Gastroesophageal sphincter (tissue), 4 donors: Measurements from ENCODE around the gene MMP25. TPM values are rescaled to one million over a fixed set of nuclear protein-coding genes. Genes with fewer than 3 reads are reported as not detected.

Experiments
- ATAC-seq: fragments of 150-250 bp; one replicate; pipeline ENCODE4 v1.9.1; 2016; ENCODE audit warnings: mild to moderate bottlenecking, moderate library complexity
- H3K27ac ChIP-seq, 4 donors: fragments of 200-600 bp; sonication (generic) in 3 of 4; 1 replicate in 3 of 4; 2 replicates in 1 of 4; pipeline ENCODE4 v1.5.1; 2016 to 2019
- H3K27me3 ChIP-seq: fragments of 200-600 bp; sonication (generic); one replicate; pipeline ENCODE4 v1.5.1; 2019
- H3K36me3 ChIP-seq, 2 donors: fragments of 200-600 bp; sonication (generic); one replicate each; pipeline ENCODE4 v1.5.1; 2019; ENCODE audit warnings: control low read depth in 1 of 2
- H3K4me1 ChIP-seq, 3 donors: fragments of 200-600 bp; sonication (generic); 1 replicate in 2 of 3; 2 replicates in 1 of 3; pipeline ENCODE4 v1.5.1; 2016 to 2019; ENCODE audit warnings: control low read depth in 2 of 3
- H3K4me3 ChIP-seq, 2 donors: fragments of 200-600 bp; sonication (generic); one replicate each; pipeline ENCODE4 v1.5.1; 2019; ENCODE audit warnings: mild to moderate bottlenecking in 1 of 2, moderate library complexity in 1 of 2
- H3K9me3 ChIP-seq, 3 donors: fragments of 200-600 bp; sonication (generic); one replicate each; pipeline ENCODE4 v1.5.1; 2017 to 2019; ENCODE audit warnings: control low read depth in 2 of 3
- EP300 ChIP-seq: sonication (generic); formaldehyde crosslinking; IDR thresholded peaks from one replicate; pipeline ENCODE4 v1.6.1; 2017; ENCODE audit warnings: antibody characterized with exemption, mild to moderate bottlenecking
- POLR2A ChIP-seq, 2 donors: fragments of 450-650 bp; IDR thresholded peaks; one replicate each; pipeline ENCODE4 v1.6.1; 2017; ENCODE audit warnings: antibody characterized with exemption in 2 of 2, mild to moderate bottlenecking in 2 of 2, moderate library complexity in 1 of 2
- POLR2AphosphoS5 ChIP-seq: sonication (generic); formaldehyde crosslinking; IDR thresholded peaks from one replicate; pipeline ENCODE4 v1.6.1; 2017; ENCODE audit warnings: antibody characterized with exemption
- WGBS, 2 donors: methylation state at CpG; one replicate each; pipeline ENCODE4 v1.1.5; 2018; ENCODE audit warnings: low coverage in 1 of 2; 5-methylcytosine and 5-hydroxymethylcytosine counted together
- total RNA-seq, 4 donors: library from RNA; depleted of rRNA; stranded (reverse); fragments of >200 nt; gene quantifications; one replicate each; pipeline ENCODE4 v1.1.0, GENCODE V29; 2016
- TF ChIP-seq, protein P1 (sequence below), 4 experiments: fragments of 200-600 bp in 2 of 4; fragments of 450-650 bp in 2 of 4; sonication (generic) in 1 of 4; IDR thresholded peaks; one replicate each; pipeline ENCODE4 v1.5.1; 2017 to 2019; ENCODE audit warnings: antibody characterized with exemption in 4 of 4, mild to moderate bottlenecking in 2 of 4, moderate library complexity in 2 of 4

MMP25 gene
- total RNA-seq, 4 donors from 2014 or later, result 1.6 to 2.6 TPM; not detected in 2

DNA sequence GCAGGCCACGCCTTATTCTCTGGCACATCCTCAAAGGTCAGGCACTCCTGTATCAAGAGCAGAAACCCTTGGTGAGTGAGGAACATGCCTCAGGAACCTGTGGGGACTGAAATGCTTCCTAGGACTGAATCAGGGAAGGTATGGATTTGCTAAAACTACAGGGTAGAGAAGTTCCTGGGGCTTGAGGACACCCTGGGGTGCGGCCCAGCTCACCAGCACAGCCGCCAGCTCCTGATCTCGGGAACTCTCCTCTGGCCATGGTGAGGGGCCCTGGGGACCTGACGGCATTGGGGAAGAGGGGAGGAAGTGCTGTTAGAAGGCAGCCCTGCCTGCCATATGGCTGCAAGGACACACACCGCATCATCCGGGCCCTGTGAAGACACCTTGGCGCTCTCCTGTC is 45.2 kb downstream of the MMP25 start:
- Histone ChIP-seq H3K27ac (no peak overlapping the region), H3K36me3 (no peaks in the 10 kb centered on the region), H3K4me1 (peaks cover 0 to 18% (median 0%) of the 10 kb centered on the region in 3 donors), H3K9me3 (no peaks in the 10 kb centered on the region), H3K4me3 (no peak overlapping the region), H3K27me3 (peaks cover 68% of the 10 kb centered on the region)
- WGBS, 2 donors, result no CpG with 5 or more reads among the region's 8 CpGs
- no peak for TF ChIP-seq EP300
- TF ChIP-seq, protein P1, sequence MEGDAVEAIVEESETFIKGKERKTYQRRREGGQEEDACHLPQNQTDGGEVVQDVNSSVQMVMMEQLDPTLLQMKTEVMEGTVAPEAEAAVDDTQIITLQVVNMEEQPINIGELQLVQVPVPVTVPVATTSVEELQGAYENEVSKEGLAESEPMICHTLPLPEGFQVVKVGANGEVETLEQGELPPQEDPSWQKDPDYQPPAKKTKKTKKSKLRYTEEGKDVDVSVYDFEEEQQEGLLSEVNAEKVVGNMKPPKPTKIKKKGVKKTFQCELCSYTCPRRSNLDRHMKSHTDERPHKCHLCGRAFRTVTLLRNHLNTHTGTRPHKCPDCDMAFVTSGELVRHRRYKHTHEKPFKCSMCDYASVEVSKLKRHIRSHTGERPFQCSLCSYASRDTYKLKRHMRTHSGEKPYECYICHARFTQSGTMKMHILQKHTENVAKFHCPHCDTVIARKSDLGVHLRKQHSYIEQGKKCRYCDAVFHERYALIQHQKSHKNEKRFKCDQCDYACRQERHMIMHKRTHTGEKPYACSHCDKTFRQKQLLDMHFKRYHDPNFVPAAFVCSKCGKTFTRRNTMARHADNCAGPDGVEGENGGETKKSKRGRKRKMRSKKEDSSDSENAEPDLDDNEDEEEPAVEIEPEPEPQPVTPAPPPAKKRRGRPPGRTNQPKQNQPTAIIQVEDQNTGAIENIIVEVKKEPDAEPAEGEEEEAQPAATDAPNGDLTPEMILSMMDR (IDR thresholded peaks at IDR 0.05), result no peak
- TF ChIP-seq POLR2A (IDR thresholded peaks at IDR 0.05), result no peak
- TF ChIP-seq POLR2AphosphoS5, result no peak
- ATAC-seq, result no peak

DNA sequence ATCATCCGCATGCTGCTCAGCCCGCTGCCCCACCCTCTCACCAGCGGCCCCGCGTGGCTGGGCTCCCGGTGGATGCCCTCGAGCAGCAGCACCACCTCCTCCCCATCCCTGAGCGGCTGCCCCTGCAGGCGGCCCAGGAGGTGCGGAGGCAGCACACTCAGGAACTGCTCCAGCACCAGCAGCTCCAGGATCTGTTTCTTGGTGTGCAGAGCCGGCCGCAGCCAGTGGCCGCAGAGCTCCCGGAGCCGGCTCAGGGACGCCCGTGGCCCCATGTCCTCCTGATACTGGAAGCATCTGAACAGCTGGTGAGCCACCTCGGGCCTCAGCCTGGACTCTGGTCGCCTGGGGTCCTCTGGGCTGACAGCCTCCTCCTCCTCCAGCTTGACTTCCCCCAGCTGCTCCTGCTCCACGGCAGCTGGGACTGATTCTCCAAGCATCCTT is 46.2 kb downstream of the MMP25 start:
- Histone ChIP-seq H3K36me3 (no peaks in the 10 kb centered on the region), H3K4me1 (peaks cover 0 to 9% (median 0%) of the 10 kb centered on the region in 3 donors), H3K4me3 (no peak overlapping the region), H3K9me3 (no peaks in the 10 kb centered on the region), H3K27me3 (peaks cover 77% of the 10 kb centered on the region), H3K27ac (no peak overlapping the region)
- TF ChIP-seq EP300 (no peak), POLR2A (IDR thresholded peaks at IDR 0.05) (no peak), POLR2AphosphoS5 (no peak)
- TF ChIP-seq, protein P1 (IDR thresholded peaks at IDR 0.05), result no peak
- ATAC-seq, result no peak
- WGBS, 2 donors, result 38 to 62% methylated on average over 3 to 15 of the region's 20 CpGs

DNA sequence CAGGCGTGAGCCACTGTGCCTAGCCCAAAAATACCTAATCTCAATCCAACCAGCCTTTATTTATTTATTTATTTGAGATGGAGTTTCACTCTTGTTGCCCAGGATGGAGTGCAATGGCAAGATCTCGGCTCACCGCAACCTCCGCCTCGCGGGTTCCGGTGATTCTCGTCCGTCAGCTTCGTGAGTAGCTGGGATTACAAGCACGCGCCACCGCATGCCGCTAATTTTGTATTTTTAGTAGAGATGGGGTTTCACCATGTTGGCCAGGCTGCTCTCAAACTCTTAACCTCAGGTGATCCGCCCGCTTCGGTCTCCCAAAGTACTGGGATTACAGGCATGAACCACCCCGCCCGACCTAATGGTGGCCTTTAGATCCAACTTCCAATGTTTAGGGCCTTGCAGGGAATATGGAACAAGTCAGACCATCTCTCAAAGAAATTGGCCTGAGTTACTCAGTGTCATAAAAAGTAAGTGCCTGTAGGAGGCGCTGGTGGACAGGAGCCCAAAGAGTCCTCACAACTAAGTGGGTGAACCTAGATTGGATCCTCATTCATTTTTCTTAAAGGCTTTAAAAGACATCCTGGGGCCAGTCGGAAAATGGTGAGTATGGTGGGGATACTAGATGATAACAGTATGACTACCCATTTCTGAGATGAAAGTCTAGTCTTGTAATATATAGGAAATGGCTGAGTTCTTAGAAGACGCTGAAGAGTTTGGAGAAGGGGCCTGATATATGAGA is 48.1 kb downstream of the MMP25 start:
- ATAC-seq, result no peak
- H3K4me3 ChIP-seq, result no peak overlapping the region
- no peaks in the 10 kb centered on the region for H3K36me3 ChIP-seq
- 82 to 89% methylated on average over 4 to 18 of the region's 22 CpGs for WGBS, 2 donors
- H3K4me1 ChIP-seq, result peaks cover 0 to under 1% (median 0%) of the 10 kb centered on the region in 3 donors
- H3K9me3 ChIP-seq, result no peaks in the 10 kb centered on the region
- H3K27me3 ChIP-seq, result peaks cover 91% of the 10 kb centered on the region
- no peak overlapping the region for H3K27ac ChIP-seq
- TF ChIP-seq, protein P1 (IDR thresholded peaks at IDR 0.05), result peak in 2 of 4 experiments; percentile 22 to 41
- TF ChIP-seq POLR2A (IDR thresholded peaks at IDR 0.05), result no peak

DNA sequence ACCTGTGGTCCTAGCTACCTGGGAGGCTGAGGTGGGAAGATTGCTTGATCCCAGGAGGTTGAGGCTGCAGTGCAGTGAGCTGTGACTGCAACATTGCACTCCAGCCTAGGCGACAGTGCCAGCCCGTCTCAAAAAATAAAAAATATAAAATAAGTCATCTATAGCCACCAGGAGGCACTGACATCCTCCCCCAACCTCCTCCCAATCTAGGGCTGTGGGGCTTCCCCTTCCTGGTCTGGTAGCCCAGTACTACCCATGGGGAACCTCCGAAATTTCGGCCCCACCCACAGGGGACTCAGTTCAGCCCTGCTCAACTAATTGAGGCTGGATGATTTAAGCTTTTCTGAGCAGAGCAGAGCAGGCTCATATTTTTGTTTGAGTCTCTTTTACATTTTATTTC is 49.5 kb downstream of the MMP25 start:
- no peak for TF ChIP-seq POLR2AphosphoS5
- no peak for TF ChIP-seq EP300
- TF ChIP-seq, protein P1 (IDR thresholded peaks at IDR 0.05), result peak in 1 of 4 experiments; percentile 24
- Histone ChIP-seq H3K4me3 (no peak overlapping the region), H3K9me3 (no peaks in the 10 kb centered on the region), H3K36me3 (no peaks in the 10 kb centered on the region), H3K4me1 (peaks cover 0 to 14% (median 4%) of the 10 kb centered on the region in 3 donors), H3K27me3 (peaks cover 96% of the 10 kb centered on the region), H3K27ac (no peak overlapping the region)
- 19 to 63% methylated on average over 4 of the region's 4 CpGs for WGBS, 2 donors
- peak; percentile 49 for ATAC-seq

DNA sequence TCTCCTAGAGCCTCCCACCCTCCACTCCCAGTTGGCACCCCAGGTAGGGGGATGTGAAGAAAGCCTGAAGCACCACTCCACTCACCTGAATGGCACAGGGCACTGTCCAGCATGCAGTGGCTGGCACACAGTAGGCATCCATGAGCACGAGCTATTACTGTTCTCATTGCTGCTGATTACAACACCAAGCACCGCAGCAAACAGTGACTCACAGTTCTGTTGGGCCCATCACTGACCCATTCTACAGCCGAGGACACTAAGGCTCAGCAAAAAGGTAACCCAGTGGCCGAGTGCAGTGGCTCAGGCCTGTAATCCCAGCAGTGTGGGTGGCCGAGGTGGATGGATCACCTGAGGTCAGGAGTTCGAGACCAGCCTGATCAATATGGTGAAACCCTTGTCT is 50.0 kb downstream of the MMP25 start:
- H3K36me3 ChIP-seq, result no peaks in the 10 kb centered on the region
- peaks cover 0 to 18% (median 4%) of the 10 kb centered on the region in 3 donors for H3K4me1 ChIP-seq
- H3K27ac ChIP-seq, result no peak overlapping the region
- TF ChIP-seq POLR2AphosphoS5, result no peak
- TF ChIP-seq, protein P1 (IDR thresholded peaks at IDR 0.05), result no peak
- 81 to 100% methylated on average over 2 to 5 of the region's 6 CpGs for WGBS, 2 donors
- H3K27me3 ChIP-seq, result peaks cover 97% of the 10 kb centered on the region
- H3K4me3 ChIP-seq, result no peak overlapping the region
- ATAC-seq, result no peak
- H3K9me3 ChIP-seq, result no peaks in the 10 kb centered on the region
